ENCODE data around the gene EHD4. TPM values are rescaled to one million over a fixed set of nuclear protein-coding genes. Genes with fewer than 3 reads are reported as not detected.

Gene EHD4
- total RNA-seq, 4 donors from 2014 or later = 10.0 to 25.4 (median 20.3) TPM

- Histone ChIP-seq H3K9me3 (no peaks in the 10 kb centered on the region), H3K27ac (no peak overlapping the region), H3K36me3 (peaks cover 0 to 47% of the 10 kb centered on the region in 2 donors), H3K27me3 (no peaks in the 10 kb centered on the region), H3K4me3 (no peak overlapping the region), H3K4me1 (peaks cover 0 to 15% (median 0%) of the 10 kb centered on the region in 3 donors)
- WGBS, 2 donors (ENCODE audit: low coverage in 1 of 2) = 38 to 95% methylated on average over 1 to 11 of the region's 36 CpGs
- no peak for ATAC-seq
- TF ChIP-seq EP300 (IDR thresholded peaks at IDR 0.05) (no peak), POLR2A (IDR thresholded peaks at IDR 0.05) (no peak), CTCF (IDR thresholded peaks at IDR 0.05) (no peak), POLR2AphosphoS5 (IDR thresholded peaks at IDR 0.05) (no peak)
Measured at GRCh38 chr15:41900526-41901380, 71.6 kb downstream of the EHD4 start.

- Histone ChIP-seq H3K27ac (no peak overlapping the region), H3K27me3 (no peaks in the 10 kb centered on the region), H3K4me1 (peaks cover 0 to 14% (median 3%) of the 10 kb centered on the region in 3 donors), H3K9me3 (no peaks in the 10 kb centered on the region), H3K4me3 (no peak overlapping the region), H3K36me3 (peaks cover 0 to 41% of the 10 kb centered on the region in 2 donors)
- ATAC-seq = no peak
- WGBS, 2 donors (ENCODE audit: low coverage in 1 of 2) = 20 to 63% methylated on average over 1 to 5 of the region's 6 CpGs
- TF ChIP-seq POLR2A (IDR thresholded peaks at IDR 0.05) (no peak), POLR2AphosphoS5 (IDR thresholded peaks at IDR 0.05) (no peak), EP300 (IDR thresholded peaks at IDR 0.05) (no peak), CTCF (IDR thresholded peaks at IDR 0.05) (no peak)
Measured at GRCh38 chr15:41899854-41900442, 72.4 kb downstream of the EHD4 start.

- H3K9me3 ChIP-seq = no peaks in the 10 kb centered on the region
- H3K4me1 ChIP-seq = peaks cover 0 to 28% (median 12%) of the 10 kb centered on the region in 3 donors
- no peak overlapping the region for H3K4me3 ChIP-seq
- no peaks in the 10 kb centered on the region for H3K27me3 ChIP-seq
- no peak overlapping the region for H3K27ac ChIP-seq
- H3K36me3 ChIP-seq = peaks cover 0 to 39% of the 10 kb centered on the region in 2 donors
- WGBS, 2 donors (ENCODE audit: low coverage in 1 of 2) = 37 to 61% methylated on average over 2 to 3 of the region's 8 CpGs
- TF ChIP-seq POLR2AphosphoS5 (IDR thresholded peaks at IDR 0.05) = no peak
- no peak for TF ChIP-seq POLR2A (IDR thresholded peaks at IDR 0.05)
- no peak for TF ChIP-seq EP300 (IDR thresholded peaks at IDR 0.05)
- no peak for TF ChIP-seq CTCF (IDR thresholded peaks at IDR 0.05)
- no peak for ATAC-seq
Measured at GRCh38 chr15:41897363-41897799, 75.0 kb downstream of the EHD4 start.

GRCh38 chr15:41896566-41896965 is 75.8 kb downstream of the EHD4 start:
- Histone ChIP-seq H3K36me3 (peaks cover 0 to 34% of the 10 kb centered on the region in 2 donors), H3K9me3 (no peaks in the 10 kb centered on the region), H3K4me1 (peaks cover 0 to 33% (median 12%) of the 10 kb centered on the region in 3 donors), H3K27ac (no peak overlapping the region), H3K27me3 (no peaks in the 10 kb centered on the region), H3K4me3 (no peak overlapping the region)
- TF ChIP-seq POLR2A (IDR thresholded peaks at IDR 0.05) (no peak), EP300 (IDR thresholded peaks at IDR 0.05) (no peak), CTCF (IDR thresholded peaks at IDR 0.05) (no peak), POLR2AphosphoS5 (IDR thresholded peaks at IDR 0.05) (no peak)
- ATAC-seq = no peak
- 83 to 87% methylated on average over 1 to 3 of the region's 6 CpGs for WGBS, 2 donors (ENCODE audit: low coverage in 1 of 2)

All from gastroesophageal sphincter (tissue), 4 donors.